Liver (tissue), 3 donors: ENCODE data around the gene PRTFDC1.

ENCODE experiments used
- ATF3 ChIP-seq: IDR thresholded peaks from 2 replicates; pipeline ENCODE4 v1.6.1; 2016; ENCODE audit warnings: antibody characterized with exemption
- CTCF ChIP-seq: fragments of 150-350 bp; IDR thresholded peaks from 2 replicates; pipeline ENCODE4 v1.5.1; 2017; ENCODE audit warnings: improper control_type of control experiment, low read depth, low read length; ENCODE audit not compliant: missing input control
- EGR1 ChIP-seq, 2 donors: IDR thresholded peaks; 2 replicates each; pipeline ENCODE4 v1.6.1; 2016 to 2018; ENCODE audit warnings: antibody characterized with exemption in 2 of 2, low read depth in 2 of 2
- FOXA1 ChIP-seq: IDR thresholded peaks from 2 replicates; pipeline ENCODE4 v1.6.1; 2016; ENCODE audit warnings: antibody characterized with exemption
- JUND ChIP-seq, 2 donors: IDR thresholded peaks; 2 replicates each; pipeline ENCODE4 v1.6.1; 2016; ENCODE audit warnings: antibody characterized with exemption in 2 of 2
- REST ChIP-seq: IDR thresholded peaks from 2 replicates; pipeline ENCODE4 v1.6.1; 2016; ENCODE audit warnings: antibody characterized with exemption, mild to moderate bottlenecking
- ZBTB33 ChIP-seq: IDR thresholded peaks from 2 replicates; pipeline ENCODE4 v1.6.1; 2016; ENCODE audit warnings: antibody characterized with exemption
- donor health status: healthy.
- donor health status: healthy.

- TF ChIP-seq CTCF, result no peak
- no peak for TF ChIP-seq FOXA1
- TF ChIP-seq ZBTB33, result no peak
- TF ChIP-seq JUND (IDR thresholded peaks at IDR 0.05), result no peak
- TF ChIP-seq ATF3, result no peak
- no peak for TF ChIP-seq REST
- TF ChIP-seq EGR1 (IDR thresholded peaks at IDR 0.05; ENCODE audit: low read depth in 2 of 2), result no peak
Measured at GRCh38 chr10:24958721-24959381, 6.4 kb upstream of the PRTFDC1 start.
